NCI-H748 (cell line): Measurements from ENCODE around the gene CERK.

Source experiments
- DNase-seq: peaks from one replicate; lab custom pipeline; 2025; ENCODE audit not compliant: unreplicated experiment; lab: John Stamatoyannopoulos, UW

The CERK gene

GRCh38 chr22:46749682-46750529, 11.9 kb upstream of the CERK start:
- DNase-seq: no peak

GRCh38 chr22:46748908-46749675, 11.0 kb upstream of the CERK start:
- no peak for DNase-seq

- DNase-seq: no peak
Measured at GRCh38 chr22:46748206-46748907, 10.3 kb upstream of the CERK start.

GRCh38 chr22:46747646-46748045, 9.6 kb upstream of the CERK start:
- no peak for DNase-seq

- DNase-seq: no peak
Measured at GRCh38 chr22:46746620-46747019, 8.6 kb upstream of the CERK start.

- no peak for DNase-seq
Measured at GRCh38 chr22:46746192-46746591, 8.1 kb upstream of the CERK start.

- DNase-seq: no peak
Measured at GRCh38 chr22:46744581-46744980, 6.5 kb upstream of the CERK start.

GRCh38 chr22:46742576-46743221, 4.6 kb upstream of the CERK start:
- DNase-seq: peak; percentile 51

GRCh38 chr22:46741974-46742519, 4.0 kb upstream of the CERK start:
- no peak for DNase-seq

GRCh38 chr22:46740910-46741780, 3.1 kb upstream of the CERK start:
- no peak for DNase-seq

- no peak for DNase-seq
Measured at GRCh38 chr22:46739094-46739870, 1.2 kb upstream of the CERK start.

GRCh38 chr22:46738647-46739093, 618 bp upstream of the CERK start:
- DNase-seq: no peak

GRCh38 chr22:46737105-46737975, 712 bp downstream of the CERK start:
- peak; percentile 61 for DNase-seq

GRCh38 chr22:46736705-46737104, 1.3 kb downstream of the CERK start:
- peak; percentile 36 for DNase-seq

- DNase-seq: no peak
Measured at GRCh38 chr22:46735747-46736608, 2.1 kb downstream of the CERK start.

GRCh38 chr22:46734830-46735453, 3.1 kb downstream of the CERK start:
- peak; percentile 72 for DNase-seq
